ENCODE measurements around the gene DIP2C.

GRCh38 chr10:677750-678661 is 11.5 kb downstream of the DIP2C start:
- TF ChIP-seq CTCF (IDR thresholded peaks at IDR 0.05): no peak
- no peak for TF ChIP-seq POLR2A (IDR thresholded peaks at IDR 0.05)
